PC-3 (cell line): Measurements from ENCODE around the gene TBCB. TPM values are rescaled to one million over a fixed set of nuclear protein-coding genes. Genes with fewer than 3 reads are reported as not detected.

Experiments used
- ATAC-seq: fragments of 200-7000 bp; cut with Tn5 transposase; 2 replicates; pipeline ENCODE4 v1.9.1; 2020; ENCODE audit warnings: mild to moderate bottlenecking, moderate library complexity
- BruUV-seq: library from RNA; stranded (reverse); fragments of 400-500 nt; replicated peaks from 2 replicates; lab custom pipeline; 2021; lab: Mats Ljungman, UMichigan
- CTCF ChIA-PET: fragments of 300-600 bp; sonication (Branson Sonifier 250); formaldehyde crosslinking; loops from one replicate; lab custom pipeline; 2022; ENCODE audit warnings: antibody characterized with exemption; lab: Charles Lee
- POLR2A ChIA-PET: fragments of 300-600 bp; sonication (Branson Sonifier 250); formaldehyde crosslinking; loops from one replicate; lab custom pipeline; 2022; ENCODE audit warnings: antibody characterized with exemption; ENCODE audit not compliant: unreplicated experiment; lab: Charles Lee
- DNase-seq: peaks from one replicate; pipeline ENCODE4 v3.0.0-alpha.2; 2015
- H2AFZ ChIP-seq: fragments of 300-600 bp; sonication (generic); 2 replicates; pipeline ENCODE4 v1.6.0; 2016; ENCODE audit warnings: antibody characterized with exemption, low read length
- H3F3A ChIP-seq: fragments of 300-600 bp; sonication (generic); one replicate; pipeline ENCODE4 v1.6.0; 2017; ENCODE audit warnings: antibody characterized with exemption, low read length, control low read depth, mild to moderate bottlenecking; ENCODE audit not compliant: unreplicated experiment
- H3K27ac ChIP-seq: fragments of 300-600 bp; sonication (generic); 2 replicates; pipeline ENCODE4 v1.5.1; 2016; ENCODE audit warnings: mild to moderate bottlenecking, low read length
- H3K27me3 ChIP-seq: fragments of 300-600 bp; sonication (generic); 2 replicates; pipeline ENCODE4 v1.6.1; 2016; ENCODE audit warnings: low read length, mixed read lengths
- H3K36me3 ChIP-seq: fragments of 300-600 bp; sonication (generic); 2 replicates; pipeline ENCODE4 v1.6.1; 2016; ENCODE audit warnings: low read depth, mixed run types, low read length, mixed read lengths
- H3K4me1 ChIP-seq: fragments of 300-600 bp; sonication (generic); 2 replicates; pipeline ENCODE4 v1.5.1; 2016; ENCODE audit warnings: low read length; ENCODE audit not compliant: insufficient read depth
- H3K4me2 ChIP-seq: fragments of 300-600 bp; sonication (generic); 2 replicates; pipeline ENCODE4 v1.6.0; 2016; ENCODE audit warnings: low read length
- H3K4me3 ChIP-seq: fragments of 300-600 bp; sonication (generic); 2 replicates; pipeline ENCODE4 v1.5.1; 2016; ENCODE audit warnings: mild to moderate bottlenecking, low read length, mixed read lengths
- H3K79me2 ChIP-seq: fragments of 300-600 bp; sonication (generic); 2 replicates; pipeline ENCODE4 v1.6.1; 2017; ENCODE audit warnings: low read length, mixed read lengths
- H3K9ac ChIP-seq: fragments of 300-600 bp; sonication (generic); 2 replicates; pipeline ENCODE4 v1.6.0; 2016; ENCODE audit warnings: mild to moderate bottlenecking, low read length
- H3K9me2 ChIP-seq: fragments of 300-600 bp; sonication (generic); replicated peaks from 2 replicates; pipeline ENCODE4 v1.6.1; 2016; ENCODE audit warnings: mixed run types, low read length, mixed read lengths
- H3K9me3 ChIP-seq: fragments of 300-600 bp; sonication (generic); 2 replicates; pipeline ENCODE4 v1.6.1; 2016; ENCODE audit warnings: low read length, mixed read lengths
- H4K20me1 ChIP-seq: fragments of 300-600 bp; sonication (generic); 2 replicates; pipeline ENCODE4 v1.6.1; 2016; ENCODE audit warnings: low read length, mixed read lengths
- EZH2 ChIP-seq: fragments of 300-600 bp; sonication (generic); IDR thresholded peaks from one replicate; pipeline ENCODE4 v1.6.1; 2017; ENCODE audit warnings: antibody characterized with exemption, mild to moderate bottlenecking, low read length; ENCODE audit not compliant: unreplicated experiment
- EZH2phosphoT487 ChIP-seq: fragments of 300-600 bp; sonication (generic); IDR thresholded peaks from 2 replicates; pipeline ENCODE4 v1.6.1; 2018; ENCODE audit warnings: mild to moderate bottlenecking, antibody characterized with exemption, low read length, borderline replicate concordance
- intact Hi-C: fragments of 100-400 bp; cut with micrococcal nuclease; formaldehyde crosslinking; loops from 2 replicates; pipeline ENCODE4 v1.9.0; 2023
- total RNA-seq: library from RNA; depleted of rRNA; stranded (reverse); fragments of >200 nt; gene quantifications from 2 replicates; pipeline ENCODE4 v1.2.3, GENCODE V29; 2014
- TF ChIP-seq, protein P1 (sequence below): fragments of 300-600 bp; sonication (generic); conservative IDR thresholded peaks from 2 replicates; pipeline ENCODE4 v1.5.1; 2017; ENCODE audit warnings: antibody characterized with exemption, low read depth, mild to moderate bottlenecking, low read length

Gene TBCB
- total RNA-seq, 1 experiment from 2014 or later: 260 TPM

DNA sequence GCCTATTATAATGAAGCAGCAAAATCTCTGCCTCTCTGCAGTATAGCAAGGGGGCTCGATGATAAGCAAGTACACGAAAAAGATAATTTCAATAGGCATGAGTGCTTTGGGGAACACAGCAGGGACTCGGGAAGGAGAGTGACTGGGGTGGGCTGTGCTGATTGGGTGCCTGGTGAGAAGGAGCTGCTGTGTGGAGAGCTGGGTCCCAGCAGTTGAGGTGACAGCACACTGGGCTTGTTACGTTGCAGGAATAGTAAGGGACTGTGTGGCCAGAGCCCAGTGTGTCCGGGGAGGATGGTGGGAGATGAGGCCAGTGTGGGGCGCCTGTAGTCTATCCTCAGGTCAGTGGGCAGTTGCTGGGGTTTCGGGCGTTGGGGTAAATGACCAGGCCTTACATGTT is 43.2 kb upstream of the TBCB start:
- H3K79me2 ChIP-seq: no peaks in the 10 kb centered on the region
- H3K9me3 ChIP-seq: no peaks in the 10 kb centered on the region
- H2AFZ ChIP-seq: no peak overlapping the region
- ATAC-seq (no peak), DNase-seq (no peak)
- H3K9ac ChIP-seq: no peak overlapping the region
- H3K27me3 ChIP-seq: no peaks in the 10 kb centered on the region
- no peak overlapping the region for H3K4me2 ChIP-seq
- ChIA-PET POLR2A (no interaction called here), CTCF (no interaction called here)
- H3K4me3 ChIP-seq: no peak overlapping the region
- BruUV-seq: no TSS peak
- no peak overlapping the region for H3K27ac ChIP-seq
- H3K36me3 ChIP-seq: peaks cover 14% of the 10 kb centered on the region
- intact Hi-C loops: no loop called here
- peaks cover 4% of the 10 kb centered on the region; the same call in 1 of the 2 replicates for H3K4me1 ChIP-seq
- TF ChIP-seq EZH2phosphoT487 (no peak), EZH2 (no peak)
- TF ChIP-seq, protein P1, sequence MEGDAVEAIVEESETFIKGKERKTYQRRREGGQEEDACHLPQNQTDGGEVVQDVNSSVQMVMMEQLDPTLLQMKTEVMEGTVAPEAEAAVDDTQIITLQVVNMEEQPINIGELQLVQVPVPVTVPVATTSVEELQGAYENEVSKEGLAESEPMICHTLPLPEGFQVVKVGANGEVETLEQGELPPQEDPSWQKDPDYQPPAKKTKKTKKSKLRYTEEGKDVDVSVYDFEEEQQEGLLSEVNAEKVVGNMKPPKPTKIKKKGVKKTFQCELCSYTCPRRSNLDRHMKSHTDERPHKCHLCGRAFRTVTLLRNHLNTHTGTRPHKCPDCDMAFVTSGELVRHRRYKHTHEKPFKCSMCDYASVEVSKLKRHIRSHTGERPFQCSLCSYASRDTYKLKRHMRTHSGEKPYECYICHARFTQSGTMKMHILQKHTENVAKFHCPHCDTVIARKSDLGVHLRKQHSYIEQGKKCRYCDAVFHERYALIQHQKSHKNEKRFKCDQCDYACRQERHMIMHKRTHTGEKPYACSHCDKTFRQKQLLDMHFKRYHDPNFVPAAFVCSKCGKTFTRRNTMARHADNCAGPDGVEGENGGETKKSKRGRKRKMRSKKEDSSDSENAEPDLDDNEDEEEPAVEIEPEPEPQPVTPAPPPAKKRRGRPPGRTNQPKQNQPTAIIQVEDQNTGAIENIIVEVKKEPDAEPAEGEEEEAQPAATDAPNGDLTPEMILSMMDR: no peak
- H3F3A ChIP-seq: no peaks in the 10 kb centered on the region
- peaks cover 20% of the 10 kb centered on the region; the same call in 1 of the 2 replicates for H4K20me1 ChIP-seq
- no peaks in the 10 kb centered on the region for H3K9me2 ChIP-seq

DNA sequence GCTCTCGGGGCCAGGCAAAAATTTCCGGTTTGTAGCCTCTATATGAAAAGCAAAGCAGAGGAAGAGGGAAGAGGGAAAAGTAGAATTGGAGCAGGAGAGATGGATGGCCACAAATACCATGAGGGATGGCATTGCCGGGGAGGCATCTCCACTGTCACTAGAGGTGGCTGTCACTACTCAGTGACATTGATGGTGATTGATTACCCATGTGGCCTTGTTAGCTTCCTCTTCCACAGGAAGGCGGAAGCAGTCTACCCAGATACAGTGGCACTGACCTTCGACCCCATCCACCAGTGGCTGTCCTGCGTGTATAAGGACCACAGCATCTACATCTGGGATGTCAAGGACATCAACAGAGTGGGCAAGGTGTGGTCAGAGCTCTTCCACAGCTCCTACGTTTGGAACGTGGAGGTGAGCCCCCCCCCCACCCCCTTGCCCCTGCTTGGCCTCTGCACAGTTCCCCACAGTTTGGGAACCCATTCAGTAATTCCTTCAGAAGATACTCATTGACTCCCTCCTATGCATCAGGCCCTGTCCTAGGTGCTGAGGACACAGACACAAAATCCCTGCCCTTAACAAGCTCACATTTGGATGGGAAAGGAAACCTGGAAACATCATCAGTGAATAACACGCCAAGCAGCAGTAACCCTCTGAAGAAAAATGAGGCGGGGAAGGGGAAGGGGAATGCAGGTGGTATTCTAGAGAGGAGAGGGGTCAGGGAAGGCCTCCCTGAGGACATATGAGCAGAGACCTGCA is 42.0 kb upstream of the TBCB start:
- H3K27ac ChIP-seq: no peak overlapping the region
- no peak overlapping the region for H2AFZ ChIP-seq
- intact Hi-C loops: no loop called here
- peaks cover 20% of the 10 kb centered on the region; the same call in 1 of the 2 replicates for H4K20me1 ChIP-seq
- POLR2A ChIA-PET: interaction anchor here (0.6 kb wide), 1 partner anchor 223 kb away, joined by 4 read pairs; no protein-coding TSS in a partner anchor
- BruUV-seq: no TSS peak
- no peak overlapping the region for H3K4me2 ChIP-seq
- TF ChIP-seq EZH2 (no peak), EZH2phosphoT487 (no peak)
- TF ChIP-seq, protein P1: no peak
- peaks cover 4% of the 10 kb centered on the region; the same call in 1 of the 2 replicates for H3K4me1 ChIP-seq
- CTCF ChIA-PET: no interaction called here
- no peaks in the 10 kb centered on the region for H3K9me3 ChIP-seq
- no peaks in the 10 kb centered on the region for H3K27me3 ChIP-seq
- ATAC-seq: no peak
- no peak overlapping the region for H3K9ac ChIP-seq
- no peaks in the 10 kb centered on the region for H3F3A ChIP-seq
- no peak for DNase-seq
- H3K9me2 ChIP-seq: no peaks in the 10 kb centered on the region
- no peaks in the 10 kb centered on the region for H3K79me2 ChIP-seq
- peaks cover 12% of the 10 kb centered on the region for H3K36me3 ChIP-seq
- no peak overlapping the region for H3K4me3 ChIP-seq

DNA sequence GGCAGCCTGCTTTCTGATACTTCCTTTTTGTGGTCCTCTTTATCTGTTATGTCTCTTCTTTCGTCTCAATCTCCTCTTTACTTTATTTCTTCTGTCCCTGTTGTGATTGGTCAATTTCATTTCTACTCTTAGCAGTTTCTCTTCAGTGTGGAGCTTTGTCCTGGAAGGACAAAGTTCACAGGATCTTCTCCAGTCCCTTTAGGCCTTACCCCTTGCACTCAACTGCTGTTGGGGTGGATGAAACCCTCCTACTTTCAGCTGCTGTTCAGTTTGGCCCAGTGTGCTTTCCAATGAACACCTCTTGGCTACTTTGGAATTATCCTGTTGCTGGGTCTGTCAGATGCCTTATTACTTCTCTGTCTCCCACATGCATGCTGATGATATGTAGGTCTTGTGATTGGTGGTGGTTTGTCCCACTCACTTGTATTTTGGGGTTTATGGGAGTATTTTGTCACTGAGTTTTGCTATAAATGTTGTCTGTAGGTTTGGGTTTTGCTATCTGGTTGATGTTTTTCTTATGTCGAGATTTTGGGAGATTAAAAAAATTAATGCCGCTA is 35.8 kb upstream of the TBCB start:
- no peak for ATAC-seq
- TF ChIP-seq EZH2: no peak
- no peak for TF ChIP-seq EZH2phosphoT487
- TF ChIP-seq, protein P1: no peak
- CTCF ChIA-PET: no interaction called here
- DNase-seq: no peak
- intact Hi-C loops: no loop called here
- Histone ChIP-seq H2AFZ (no peak overlapping the region), H3F3A (no peaks in the 10 kb centered on the region), H3K9me3 (no peaks in the 10 kb centered on the region), H3K9me2 (no peaks in the 10 kb centered on the region), H3K27me3 (no peaks in the 10 kb centered on the region), H4K20me1 (no peaks in the 10 kb centered on the region), H3K9ac (no peak overlapping the region), H3K27ac (no peak overlapping the region), H3K36me3 (peaks cover 12% of the 10 kb centered on the region; the same call in 1 of the 2 replicates), H3K4me2 (no peak overlapping the region), H3K4me1 (no peaks in the 10 kb centered on the region), H3K4me3 (no peak overlapping the region), H3K79me2 (no peaks in the 10 kb centered on the region)
- BruUV-seq: no TSS peak
- POLR2A ChIA-PET: no interaction called here
